Karpas-422 (cell line): ENCODE measurements around the gene IL10RA. TPM values are rescaled to one million over a fixed set of nuclear protein-coding genes. Genes with fewer than 3 reads are reported as not detected.
"Not testable (repeated sequence)": the region's sequence is repeated elsewhere in the genome, so short reads cannot be mapped to it uniquely, and the experiment has no call there.

Source experiments
- DNase-seq: peaks from one replicate; pipeline ENCODE4 v3.0.0-alpha.2; 2015
- H2AFZ ChIP-seq: fragments of 200-600 bp; sonication (generic); 2 replicates; pipeline ENCODE4 v1.6.1; 2014; ENCODE audit warnings: antibody characterized with exemption, low read length, mixed read lengths
- H3K27ac ChIP-seq: fragments of 200-600 bp; sonication (generic); 2 replicates; pipeline ENCODE4 v1.5.1; 2014; ENCODE audit warnings: mild to moderate bottlenecking, low read length, moderate library complexity
- H3K27me3 ChIP-seq: fragments of 200-600 bp; sonication (generic); 2 replicates; pipeline ENCODE4 v1.6.1; 2014; ENCODE audit warnings: low read length, mixed read lengths
- H3K36me3 ChIP-seq: fragments of 200-600 bp; sonication (generic); 2 replicates; pipeline ENCODE4 v1.6.1; 2014; ENCODE audit warnings: low read length, mixed read lengths; ENCODE audit not compliant: insufficient read depth
- H3K4me1 ChIP-seq: fragments of 200-600 bp; sonication (generic); 2 replicates; pipeline ENCODE4 v1.6.1; 2014; ENCODE audit warnings: mild to moderate bottlenecking, low read length, mixed read lengths
- H3K4me2 ChIP-seq: fragments of 200-600 bp; sonication (generic); 2 replicates; pipeline ENCODE4 v1.6.1; 2014; ENCODE audit warnings: low read length, low read depth, mild to moderate bottlenecking; ENCODE audit not compliant: poor library complexity, severe bottlenecking
- H3K4me3 ChIP-seq: fragments of 200-600 bp; sonication (generic); 2 replicates; pipeline ENCODE4 v1.5.1; 2014; ENCODE audit warnings: mild to moderate bottlenecking, antibody characterized with exemption, low read length, mixed read lengths
- H3K79me2 ChIP-seq: fragments of 200-600 bp; sonication (generic); 2 replicates; pipeline ENCODE4 v1.6.1; 2014; ENCODE audit warnings: mild to moderate bottlenecking, low read length, mixed read lengths
- H3K9ac ChIP-seq: fragments of 200-600 bp; sonication (generic); 2 replicates; pipeline ENCODE4 v1.6.0; 2014; ENCODE audit warnings: low read length
- H3K9me2 ChIP-seq: fragments of 200-600 bp; sonication (generic), shearing (Covaris generic); replicated peaks from 2 replicates; pipeline ENCODE4 v1.6.0; 2014; ENCODE audit warnings: mild to moderate bottlenecking, low read length, moderate library complexity; ENCODE audit not compliant: insufficient read depth
- H3K9me3 ChIP-seq: fragments of 300-700, 200-600 bp; sonication (generic); 2 replicates; pipeline ENCODE4 v1.6.1; 2014; ENCODE audit warnings: low read length, mixed read lengths
- H4K20me1 ChIP-seq: fragments of 200-600 bp; sonication (generic); 2 replicates; pipeline ENCODE4 v1.6.1; 2014; ENCODE audit warnings: mild to moderate bottlenecking, antibody characterized with exemption, low read length, low read depth; ENCODE audit not compliant: insufficient read depth
- total RNA-seq: library from RNA; depleted of rRNA; stranded (reverse); fragments of >200 nt; shearing (Covaris generic); gene quantifications from 2 replicates; pipeline ENCODE4 v1.2.3, GENCODE V29; 2014; ENCODE audit warnings: low replicate concordance

Gene IL10RA
- total RNA-seq, 1 experiment from 2014 or later, result 25.5 TPM

DNA sequence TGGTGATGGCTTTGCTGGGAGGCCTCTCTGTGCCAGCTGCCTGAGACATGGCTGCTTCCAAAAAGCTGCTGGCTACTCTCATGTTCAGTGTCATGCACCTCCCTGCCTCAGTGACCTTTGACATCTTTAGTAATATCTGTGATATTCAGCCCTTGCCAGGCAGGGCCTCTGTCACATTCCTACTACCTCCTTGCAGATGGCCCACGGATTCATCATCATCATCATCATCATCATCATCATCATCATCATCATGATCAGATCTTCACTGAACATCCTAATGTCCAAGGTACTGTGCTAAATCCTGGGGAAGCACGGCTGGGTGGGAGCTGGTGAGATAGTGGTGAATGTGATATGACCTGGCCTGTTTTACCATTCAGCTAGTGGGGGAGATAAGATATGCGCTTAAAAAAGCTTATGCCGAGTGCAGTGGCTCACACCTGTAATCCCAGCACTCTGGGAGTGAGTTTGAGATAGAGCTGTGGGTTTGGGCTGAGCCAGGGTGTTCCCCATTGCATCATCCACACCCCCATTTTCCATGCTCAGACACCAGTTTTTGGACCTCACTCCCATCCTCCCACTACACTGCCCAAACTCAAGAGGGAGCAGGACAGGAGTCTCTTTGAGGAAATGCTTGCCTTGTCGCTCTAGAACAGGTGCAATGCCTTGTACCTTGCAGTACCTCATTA lies 39.9 kb upstream of the IL10RA start:
- H3K4me2 ChIP-seq, result no peak overlapping the region

DNA sequence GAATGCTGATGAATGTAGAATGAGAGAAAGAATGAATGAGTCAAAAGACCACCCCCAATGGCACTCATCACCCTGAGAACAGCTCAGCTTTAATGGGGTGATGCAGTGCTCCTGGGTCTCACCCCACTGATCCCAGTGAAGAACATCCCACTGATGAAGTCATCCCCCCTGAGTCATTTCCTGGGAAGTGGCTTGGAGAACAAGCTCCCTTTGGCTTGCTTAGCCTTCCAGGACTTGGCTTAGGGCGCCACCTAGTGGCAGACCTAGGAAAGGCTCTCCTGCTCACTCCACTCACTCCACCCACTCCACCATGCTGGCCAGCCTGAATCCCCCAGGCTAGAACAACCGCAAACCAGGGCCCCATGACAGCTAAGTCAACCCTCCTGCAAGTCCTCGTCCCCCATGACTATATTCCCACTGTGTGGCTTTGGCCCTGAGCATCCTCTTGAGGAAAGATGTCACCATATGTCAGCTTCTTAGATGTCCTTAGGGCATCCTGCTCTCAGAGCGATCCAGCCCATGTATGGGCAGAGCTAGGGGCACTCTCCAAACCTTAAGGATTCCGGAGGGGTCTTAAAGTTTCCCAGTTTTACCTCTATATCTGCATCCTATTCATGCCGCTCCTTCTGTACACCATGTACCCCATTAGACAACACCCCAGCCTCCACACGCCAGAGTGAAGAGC lies 39.2 kb upstream of the IL10RA start:
- Histone ChIP-seq H3K36me3 (no peaks in the 10 kb centered on the region), H3K9ac (no peak overlapping the region), H3K9me3 (no peaks in the 10 kb centered on the region), H3K27ac (no peak overlapping the region), H3K9me2 (no peaks in the 10 kb centered on the region), H3K4me1 (peaks cover 23% of the 10 kb centered on the region), H4K20me1 (no peaks in the 10 kb centered on the region), H3K4me2 (no peak overlapping the region), H3K4me3 (no peak overlapping the region), H3K27me3 (no peaks in the 10 kb centered on the region), H2AFZ (no peak overlapping the region), H3K79me2 (no peaks in the 10 kb centered on the region)
- peak; percentile 79 for DNase-seq

More for the DNA sequence above, 39.9 kb upstream of the IL10RA start:
- no peaks in the 10 kb centered on the region for H3K79me2 ChIP-seq
- no peak overlapping the region for H2AFZ ChIP-seq
- H3K27ac ChIP-seq, result no peak overlapping the region
- H3K4me1 ChIP-seq, result peaks cover 17% of the 10 kb centered on the region
- H3K9me2 ChIP-seq, result no peaks in the 10 kb centered on the region
- H3K27me3 ChIP-seq, result no peaks in the 10 kb centered on the region
- no peaks in the 10 kb centered on the region for H3K36me3 ChIP-seq
- no peaks in the 10 kb centered on the region for H4K20me1 ChIP-seq
- no peak for DNase-seq
- no peak overlapping the region for H3K4me3 ChIP-seq
- no peak overlapping the region for H3K9ac ChIP-seq
- no peaks in the 10 kb centered on the region for H3K9me3 ChIP-seq

DNA sequence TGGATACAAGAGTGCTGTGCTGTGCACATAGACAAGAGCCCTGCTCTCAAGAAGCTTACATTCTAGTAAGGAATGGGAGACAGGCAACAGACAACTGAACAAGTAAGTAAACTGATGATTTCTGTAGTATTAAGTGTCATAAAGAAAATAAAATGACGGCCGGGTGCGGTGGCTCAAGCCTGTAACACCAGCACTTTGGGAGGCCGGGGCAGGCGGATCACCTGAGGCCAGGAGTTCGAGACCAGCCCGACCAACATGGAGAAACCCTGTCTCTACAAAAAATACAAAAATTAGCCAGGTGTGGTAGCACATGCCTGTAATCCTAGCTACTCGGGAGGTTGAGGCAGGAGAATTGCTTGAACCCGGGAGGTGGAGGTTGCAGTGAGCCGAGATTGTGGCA lies 38.4 kb upstream of the IL10RA start:
- H3K9me3 ChIP-seq, H3K4me2 ChIP-seq, H3K9me2 ChIP-seq, H4K20me1 ChIP-seq, H3K36me3 ChIP-seq, H3K27ac ChIP-seq, H3K9ac ChIP-seq, H3K79me2 ChIP-seq, H3K27me3 ChIP-seq, H2AFZ ChIP-seq, H3K4me3 ChIP-seq, DNase-seq: not testable (repeated sequence)
- peaks cover 30% of the 10 kb centered on the region for H3K4me1 ChIP-seq

DNA sequence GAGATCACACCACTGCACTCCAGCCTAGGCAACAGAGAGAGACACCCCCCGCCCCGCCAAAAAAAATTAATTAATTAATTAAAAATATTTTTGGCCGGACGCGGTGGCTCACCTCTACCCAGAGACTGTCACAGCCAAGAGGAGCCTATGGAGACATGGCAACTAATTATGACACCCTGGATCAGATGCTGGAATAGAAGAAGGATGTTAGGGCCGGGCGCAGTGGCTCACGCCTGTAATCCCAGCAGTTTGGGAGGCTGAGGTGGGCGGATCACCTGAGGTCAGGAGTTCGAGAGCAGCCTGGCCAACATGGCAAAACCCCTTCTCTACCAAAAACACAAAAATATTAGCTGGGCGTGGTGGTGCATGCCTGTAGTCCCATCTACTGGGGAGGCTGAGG lies 37.7 kb upstream of the IL10RA start:
- not testable (repeated sequence) for H3K27me3 ChIP-seq, H3K4me3 ChIP-seq, H3K9me3 ChIP-seq, H3K9me2 ChIP-seq, H4K20me1 ChIP-seq, H3K27ac ChIP-seq, H3K79me2 ChIP-seq, H3K36me3 ChIP-seq, H3K9ac ChIP-seq, H3K4me2 ChIP-seq, DNase-seq, H2AFZ ChIP-seq
- peaks cover 36% of the 10 kb centered on the region for H3K4me1 ChIP-seq

DNA sequence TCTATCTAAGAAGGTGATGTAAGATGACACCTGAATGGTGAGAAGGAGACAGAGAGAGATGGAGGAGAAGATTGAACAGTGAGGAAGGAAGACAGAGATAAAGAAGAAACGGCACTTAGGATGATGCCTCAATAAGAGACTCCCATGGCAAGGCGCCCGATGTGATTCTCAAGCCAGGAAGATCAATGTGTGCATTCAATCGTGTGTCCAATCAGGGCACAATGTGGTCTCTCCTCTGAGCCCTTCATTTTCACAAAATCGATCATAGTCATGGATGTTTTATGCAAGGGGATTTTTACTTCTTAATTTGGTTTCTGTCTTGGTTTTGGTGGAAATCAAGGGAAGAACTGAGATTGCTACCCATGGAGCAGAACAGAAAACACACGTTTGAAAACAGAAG lies 37.1 kb upstream of the IL10RA start:
- peaks cover 41% of the 10 kb centered on the region for H3K4me1 ChIP-seq
- H3K79me2 ChIP-seq, result no peaks in the 10 kb centered on the region
- no peak overlapping the region for H3K27ac ChIP-seq
- H3K9me2 ChIP-seq, result no peaks in the 10 kb centered on the region
- no peaks in the 10 kb centered on the region for H3K9me3 ChIP-seq
- no peak overlapping the region for H2AFZ ChIP-seq
- H3K27me3 ChIP-seq, result no peaks in the 10 kb centered on the region
- H4K20me1 ChIP-seq, result no peaks in the 10 kb centered on the region
- no peak overlapping the region for H3K4me3 ChIP-seq
- no peak overlapping the region for H3K4me2 ChIP-seq
- no peaks in the 10 kb centered on the region for H3K36me3 ChIP-seq
- H3K9ac ChIP-seq, result no peak overlapping the region
- DNase-seq, result no peak

DNA sequence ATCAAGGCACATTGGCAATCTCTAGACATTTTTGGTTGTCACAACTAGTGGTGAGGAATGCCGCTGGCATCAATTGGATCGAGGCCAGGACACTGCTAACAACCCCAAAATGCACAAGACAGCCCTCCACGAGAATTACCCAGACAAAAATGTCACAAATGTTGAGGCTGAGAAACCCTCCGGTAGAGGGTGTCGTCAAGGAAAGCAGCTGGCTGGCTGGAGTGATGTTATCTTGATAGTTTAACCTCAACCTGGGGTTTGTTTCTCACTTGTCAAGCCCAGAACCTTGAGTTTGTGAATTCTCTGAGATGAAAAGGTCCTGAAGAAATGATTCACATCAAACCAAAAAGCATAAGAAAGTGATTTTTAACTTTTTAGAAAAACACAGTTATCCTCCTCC lies 35.9 kb upstream of the IL10RA start:
- Histone ChIP-seq H3K9me2 (no peaks in the 10 kb centered on the region), H3K4me2 (peak overlapping the region; percentile 71), H3K9me3 (no peaks in the 10 kb centered on the region), H3K79me2 (no peaks in the 10 kb centered on the region), H3K27me3 (no peaks in the 10 kb centered on the region), H3K9ac (peak overlapping the region; percentile 56), H3K4me1 (peaks cover 41% of the 10 kb centered on the region), H4K20me1 (no peaks in the 10 kb centered on the region), H2AFZ (no peak overlapping the region), H3K27ac (peak overlapping the region; percentile 79), H3K36me3 (no peaks in the 10 kb centered on the region), H3K4me3 (peak overlapping the region; percentile 45; the same call in 1 of the 2 replicates)
- DNase-seq, result peak; percentile 76

DNA sequence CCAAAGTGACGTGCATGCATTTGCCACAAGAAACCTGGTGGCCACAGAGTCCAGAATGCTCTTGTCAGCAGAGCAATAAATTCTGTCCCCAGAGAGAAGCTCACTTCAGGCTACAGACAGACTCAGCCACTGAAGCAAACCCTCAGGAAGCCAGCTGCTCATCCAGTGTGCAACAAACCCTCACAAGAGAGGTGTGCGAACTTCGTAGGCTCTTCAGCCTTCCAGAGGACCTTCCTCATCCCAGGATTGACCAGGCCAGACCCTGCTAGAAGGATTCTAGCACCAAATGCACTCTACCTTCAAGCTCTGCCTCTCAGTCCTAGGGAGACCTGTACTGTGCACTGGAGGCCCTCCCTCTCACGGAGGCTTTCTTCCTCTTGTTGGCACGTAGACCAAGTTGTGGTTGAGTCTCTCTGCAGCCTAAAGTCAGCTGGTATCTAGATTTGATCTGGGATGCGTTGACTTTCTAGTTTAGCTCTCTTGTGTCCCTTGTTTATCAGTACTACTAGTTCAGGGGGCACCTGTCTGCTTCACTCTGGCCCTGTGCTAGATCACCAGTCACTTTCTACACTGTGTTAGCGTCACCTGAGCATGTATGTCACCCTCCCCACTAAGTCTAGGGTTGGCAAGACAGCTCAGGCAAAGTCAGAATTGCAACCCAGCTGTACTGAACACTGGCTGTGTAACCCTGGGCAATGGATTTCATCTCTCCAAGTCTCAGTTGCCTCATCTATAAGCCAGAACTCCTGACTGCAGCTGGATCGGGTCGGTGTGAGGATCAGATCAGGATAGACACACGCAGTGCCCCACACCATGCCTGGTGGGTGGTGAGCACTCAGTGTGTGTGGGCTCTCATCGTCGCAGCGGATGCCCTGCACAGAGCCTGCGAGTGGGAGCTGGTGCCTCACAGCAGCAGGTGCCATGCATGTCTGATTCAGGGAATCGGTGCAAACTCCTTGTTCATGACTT lies 34.9 kb upstream of the IL10RA start:
- Histone ChIP-seq H3K4me3 (peak overlapping the region; percentile 45; the same call in 1 of the 2 replicates), H3K9ac (peak overlapping the region; percentile 56), H3K4me2 (peak overlapping the region; percentile 71)

More for the DNA sequence above, 34.9 kb upstream of the IL10RA start:
- H3K9me2 ChIP-seq, result no peaks in the 10 kb centered on the region
- DNase-seq, result peak; percentile 76
- H3K4me1 ChIP-seq, result peaks cover 41% of the 10 kb centered on the region
- H2AFZ ChIP-seq, result peak overlapping the region; percentile 52; the same call in 1 of the 2 replicates
- no peaks in the 10 kb centered on the region for H3K27me3 ChIP-seq
- H4K20me1 ChIP-seq, result no peaks in the 10 kb centered on the region
- H3K36me3 ChIP-seq, result no peaks in the 10 kb centered on the region
- H3K79me2 ChIP-seq, result no peaks in the 10 kb centered on the region
- H3K9me3 ChIP-seq, result no peaks in the 10 kb centered on the region
- H3K27ac ChIP-seq, result peak overlapping the region; percentile 79
